K562 (cell line): Measurements from ENCODE around the gene IL20. TPM values are rescaled to one million over a fixed set of nuclear protein-coding genes. Genes with fewer than 3 reads are reported as not detected.
A peak's percentile ranks its signal among the peaks of the same experiment; 100 is the strongest.

Source experiments
- ATAC-seq: fragments of 200-7000 bp; cut with Tn5 transposase; 3 replicates; pipeline ENCODE4 v1.9.1; 2020; ENCODE audit warnings: moderate library complexity
- BruUV-seq: library from RNA; stranded (reverse); fragments of 400-500 nt; replicated peaks from 2 replicates; lab custom pipeline; 2021; lab: Mats Ljungman, UMichigan
- CTCF ChIA-PET: fragments of 300-600 bp; formaldehyde crosslinking; extraction: SDS; loops from one replicate; lab custom pipeline; 2021; ENCODE audit warnings: low intra/inter-chr PET ratio; lab: Yijun Ruan, JAX
- POLR2A ChIA-PET: fragments of 300-600, 350-650 bp; sonication (Branson Sonifier 250); formaldehyde crosslinking; extraction: SDS; loops from one replicate; lab custom pipeline; 2021; ENCODE audit warnings: antibody characterized with exemption, inconsistent platforms; lab: Yijun Ruan, JAX
- DNase-seq, 4 experiments: peaks; one replicate each; pipeline versions ENCODE4 v3.0.0 to v3.0.0-alpha.2; 2011 to 2018; ENCODE audit warnings: low spot score in 3 of 4, mixed read lengths in 3 of 4; ENCODE audit errors: extremely low read depth in 1 of 4
- FAIRE-seq: peaks from 2 replicates; lab custom pipeline; 2011; peaks lifted over from hg19 to GRCh38; lab: Jason Lieb, UNC
- H2AFZ ChIP-seq: 2 replicates; pipeline ENCODE4 v1.6.0; 2011; ENCODE audit warnings: low read depth, low read length, control low read depth, inconsistent platforms
- H3K27ac ChIP-seq: fragments of 200-600 bp; 3 replicates; pipeline ENCODE4 v1.8.0; 2011; ENCODE audit warnings: low read depth, mild to moderate bottlenecking, control low read depth, inconsistent platforms, low read length, moderate library complexity, mixed read lengths; ENCODE audit errors: extremely low read depth
- H3K27me3 ChIP-seq, 2 experiments: fragments of 300-600 bp in 1 of 2; 2 replicates in 1 of 2; 3 replicates in 1 of 2; pipeline versions ENCODE4 v1.6.0 to v1.8.0; 2011; ENCODE audit warnings: inconsistent platforms in 2 of 2, low read length in 2 of 2, mild to moderate bottlenecking in 1 of 2, mixed read lengths in 1 of 2, moderate library complexity in 1 of 2; ENCODE audit not compliant: control insufficient read depth in 2 of 2, insufficient read depth in 2 of 2
- H3K36me3 ChIP-seq: fragments of 300-600 bp; 3 replicates; pipeline ENCODE4 v1.8.0; 2011; ENCODE audit warnings: mild to moderate bottlenecking, low read length, inconsistent platforms; ENCODE audit not compliant: control insufficient read depth, insufficient read depth
- H3K4me1 ChIP-seq, 2 experiments: fragments of 200-600 bp in 1 of 2; replicated peaks in 1 of 2; 2 replicates in 1 of 2; 3 replicates in 1 of 2; pipeline versions ENCODE4 v1.5.1 to v1.8.0; 2011; ENCODE audit warnings: inconsistent platforms in 2 of 2, low read length in 2 of 2, mild to moderate bottlenecking in 1 of 2, mixed read lengths in 1 of 2, moderate library complexity in 1 of 2; ENCODE audit not compliant: control insufficient read depth in 2 of 2, insufficient read depth in 2 of 2
- H3K4me2 ChIP-seq: 2 replicates; pipeline ENCODE4 v1.6.1; 2011; ENCODE audit warnings: low read length, control low read depth, inconsistent platforms, mixed read lengths; ENCODE audit not compliant: insufficient read depth
- H3K4me3 ChIP-seq: fragments of 200-600 bp; sonication (generic), shearing (Covaris generic); 2 replicates; pipeline ENCODE4 v1.5.1; 2016; ENCODE audit warnings: control low read depth, inconsistent platforms
- H3K79me2 ChIP-seq: fragments of 200-600 bp; 3 replicates; pipeline ENCODE4 v1.8.0; 2011; ENCODE audit warnings: low read length, inconsistent platforms; ENCODE audit not compliant: control insufficient read depth, insufficient read depth
- H3K9ac ChIP-seq, 2 experiments: 2 replicates each; pipeline versions ENCODE4 v1.6.0 to v1.6.1; 2011; ENCODE audit warnings: low read depth in 2 of 2, low read length in 2 of 2, control low read depth in 1 of 2, inconsistent platforms in 1 of 2, mild to moderate bottlenecking in 1 of 2, mixed read lengths in 1 of 2; ENCODE audit not compliant: insufficient read depth in 1 of 2
- H3K9me1 ChIP-seq: one replicate; pipeline ENCODE4 v1.6.0; 2011; ENCODE audit warnings: inconsistent platforms, mild to moderate bottlenecking, low read length, moderate library complexity; ENCODE audit not compliant: control insufficient read depth, insufficient read depth
- H3K9me3 ChIP-seq: replicated peaks from 2 replicates; pipeline ENCODE4 v1.5.1; 2011; ENCODE audit warnings: low read depth, low read length, inconsistent platforms; ENCODE audit not compliant: control insufficient read depth, insufficient read depth
- H4K20me1 ChIP-seq: replicated peaks from 2 replicates; pipeline ENCODE4 v1.6.1; 2011; ENCODE audit warnings: low read length, inconsistent platforms, mixed read lengths; ENCODE audit not compliant: control insufficient read depth, insufficient read depth
- KAT2B ChIP-seq: IDR thresholded peaks from one replicate; pipeline ENCODE4 v1.6.1; 2012; ENCODE audit warnings: low read depth, mild to moderate bottlenecking, control low read depth, inconsistent platforms, low read length, moderate library complexity
- MAZ ChIP-seq, 2 experiments: fragments of 450-650 bp in 1 of 2; sonication (generic) in 1 of 2; formaldehyde crosslinking; IDR thresholded peaks in 1 of 2; conservative IDR thresholded peaks in 1 of 2; 2 replicates each; pipeline versions ENCODE4 v1.4.0 to v1.5.0; 2020; ENCODE audit warnings: mild to moderate bottlenecking in 1 of 2, missing genetic modification reagents in 1 of 2
- NCOA2 ChIP-seq, 2 experiments: fragments of 450-650 bp; IDR thresholded peaks; 2 replicates each; pipeline ENCODE4 v1.6.1; 2018; ENCODE audit warnings: mild to moderate bottlenecking in 2 of 2, moderate library complexity in 1 of 2; ENCODE audit not compliant: partially characterized antibody in 2 of 2
- NFE2 ChIP-seq: IDR thresholded peaks from 2 replicates; pipeline ENCODE4 v1.6.1; 2014; ENCODE audit warnings: antibody characterized with exemption, low read depth
- RFX5 ChIP-seq: IDR thresholded peaks from 2 replicates; pipeline ENCODE4 v1.6.1; 2011; ENCODE audit warnings: low read depth, mild to moderate bottlenecking, improper control_type of control experiment, low read length
- SIX5 ChIP-seq, 2 experiments: IDR thresholded peaks; 2 replicates each; pipeline ENCODE4 v1.6.1; 2011; ENCODE audit warnings: low read length in 2 of 2, borderline replicate concordance in 1 of 2, low read depth in 1 of 2, mild to moderate bottlenecking in 1 of 2, moderate library complexity in 1 of 2; ENCODE audit not compliant: insufficient read depth in 1 of 2
- ZC3H8 ChIP-seq: fragments of 450-650 bp; IDR thresholded peaks from 2 replicates; pipeline ENCODE4 v1.6.1; 2017
- WGBS: fragments of 100-300 bp; shearing (Covaris generic); methylation state at CpG from one replicate; pipeline ENCODE4 v1.1.6; 2016; ENCODE audit warnings: low coverage, mixed read lengths; ENCODE audit not compliant: insufficient coverage; ENCODE audit errors: missing lambda C conversion rate; 5-methylcytosine and 5-hydroxymethylcytosine counted together
- in situ Hi-C: fragments of 300-500 bp; cut with MboI; formaldehyde crosslinking; loops from 4 replicates; pipeline ENCODE4 v1.15.0; 2018; ENCODE audit warnings: inconsistent platforms, mixed read lengths
- intact Hi-C: fragments of 100-400 bp; cut with micrococcal nuclease; formaldehyde crosslinking; loops from 2 replicates; pipeline ENCODE4 v1.14.2; 2022
- polyA plus RNA-seq, 8 experiments: library from polyadenylated mRNA; depleted of rRNA in 4 of 8; stranded (reverse) in 5 of 8; unstranded in 3 of 8; fragments of >200 nt; fragmentation: Nextera tagmentation in 2 of 8; fragmentation: Illumina TruSeq in 1 of 8; extraction: Ambion mirVana in 2 of 8; extraction: Trizol in 1 of 8; gene quantifications; 2 replicates each; pipeline versions ENCODE4 v1.2.1 to v1.2.3, GENCODE V29; 2011 to 2014; ENCODE audit warnings: inconsistent platforms in 1 of 8, missing spikeins in 1 of 8
- total RNA-seq, 7 experiments: library from RNA; depleted of rRNA in 6 of 7; stranded (reverse); fragments of >200 nt in 6 of 7; fragmentation: Illumina TruSeq in 2 of 7; extraction: Trizol in 2 of 7; gene quantifications; 2 replicates each; pipeline versions ENCODE4 v1.2.1 to v1.2.3, GENCODE V29; 2011 to 2021; ENCODE audit warnings: low replicate concordance in 1 of 7
- TF ChIP-seq, protein P1 (sequence below), 2 experiments: fragments of 450-650 bp; conservative IDR thresholded peaks; 2 replicates each; pipeline ENCODE4 v1.6.1; 2017; ENCODE audit warnings: mild to moderate bottlenecking in 2 of 2, moderate library complexity in 2 of 2
- TF ChIP-seq, protein P2 (sequence below): fragments of 450-650 bp; IDR thresholded peaks from 2 replicates; pipeline ENCODE4 v1.7.1; 2018; ENCODE audit warnings: mild to moderate bottlenecking, low read depth; ENCODE audit not compliant: partially characterized antibody

Gene IL20
- total and polyA plus RNA-seq, 9 of the 15 experiments (the other 6 are each of a cell fraction or from before 2014, with no cell fraction given), result not detected

DNA sequence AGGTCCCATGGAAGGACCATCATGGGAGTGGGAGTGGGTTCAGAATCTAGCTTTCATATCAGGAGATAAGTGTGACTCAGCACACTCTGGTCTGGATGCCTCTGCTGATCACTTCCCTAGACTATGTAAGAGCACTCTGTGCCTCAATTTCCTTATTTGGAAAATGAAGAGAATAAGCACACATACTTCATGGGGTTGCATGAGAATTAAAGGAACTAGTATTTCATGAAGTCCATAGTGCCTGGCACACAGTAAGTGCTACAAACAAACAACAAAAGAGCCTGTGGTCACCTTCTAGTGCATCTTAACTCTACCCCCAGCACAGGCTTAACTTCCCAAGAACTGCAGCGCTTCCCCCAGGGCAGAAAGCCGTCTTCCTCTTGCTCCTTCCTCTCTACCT lies 9.6 kb upstream of the IL20 start:
- H3K27ac ChIP-seq, result no peak overlapping the region
- DNase-seq (no peak), FAIRE-seq (no peak), ATAC-seq (no peak)
- no peaks in the 10 kb centered on the region for H3K79me2 ChIP-seq
- no peaks in the 10 kb centered on the region for H4K20me1 ChIP-seq
- POLR2A ChIA-PET, result interaction anchor here (0.6 to 1.3 kb wide), 3 partner anchors 10 to 1770 kb away, joined by 5 to 6 read pairs (median 5); no protein-coding TSS in a partner anchor
- 8% methylated on average over 2 of the region's 2 CpGs for WGBS
- H2AFZ ChIP-seq, result no peak overlapping the region
- no peak overlapping the region for H3K4me3 ChIP-seq
- no peaks in the 10 kb centered on the region for H3K9me1 ChIP-seq
- TF ChIP-seq RFX5, result no peak
- TF ChIP-seq, protein P1, sequence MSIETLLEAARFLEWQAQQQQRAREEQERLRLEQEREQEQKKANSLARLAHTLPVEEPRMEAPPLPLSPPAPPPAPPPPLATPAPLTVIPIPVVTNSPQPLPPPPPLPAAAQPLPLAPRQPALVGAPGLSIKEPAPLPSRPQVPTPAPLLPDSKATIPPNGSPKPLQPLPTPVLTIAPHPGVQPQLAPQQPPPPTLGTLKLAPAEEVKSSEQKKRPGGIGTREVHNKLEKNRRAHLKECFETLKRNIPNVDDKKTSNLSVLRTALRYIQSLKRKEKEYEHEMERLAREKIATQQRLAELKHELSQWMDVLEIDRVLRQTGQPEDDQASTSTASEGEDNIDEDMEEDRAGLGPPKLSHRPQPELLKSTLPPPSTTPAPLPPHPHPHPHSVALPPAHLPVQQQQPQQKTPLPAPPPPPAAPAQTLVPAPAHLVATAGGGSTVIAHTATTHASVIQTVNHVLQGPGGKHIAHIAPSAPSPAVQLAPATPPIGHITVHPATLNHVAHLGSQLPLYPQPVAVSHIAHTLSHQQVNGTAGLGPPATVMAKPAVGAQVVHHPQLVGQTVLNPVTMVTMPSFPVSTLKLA (conservative IDR thresholded peaks at IDR 0.05), result no peak
- TF ChIP-seq, protein P2, sequence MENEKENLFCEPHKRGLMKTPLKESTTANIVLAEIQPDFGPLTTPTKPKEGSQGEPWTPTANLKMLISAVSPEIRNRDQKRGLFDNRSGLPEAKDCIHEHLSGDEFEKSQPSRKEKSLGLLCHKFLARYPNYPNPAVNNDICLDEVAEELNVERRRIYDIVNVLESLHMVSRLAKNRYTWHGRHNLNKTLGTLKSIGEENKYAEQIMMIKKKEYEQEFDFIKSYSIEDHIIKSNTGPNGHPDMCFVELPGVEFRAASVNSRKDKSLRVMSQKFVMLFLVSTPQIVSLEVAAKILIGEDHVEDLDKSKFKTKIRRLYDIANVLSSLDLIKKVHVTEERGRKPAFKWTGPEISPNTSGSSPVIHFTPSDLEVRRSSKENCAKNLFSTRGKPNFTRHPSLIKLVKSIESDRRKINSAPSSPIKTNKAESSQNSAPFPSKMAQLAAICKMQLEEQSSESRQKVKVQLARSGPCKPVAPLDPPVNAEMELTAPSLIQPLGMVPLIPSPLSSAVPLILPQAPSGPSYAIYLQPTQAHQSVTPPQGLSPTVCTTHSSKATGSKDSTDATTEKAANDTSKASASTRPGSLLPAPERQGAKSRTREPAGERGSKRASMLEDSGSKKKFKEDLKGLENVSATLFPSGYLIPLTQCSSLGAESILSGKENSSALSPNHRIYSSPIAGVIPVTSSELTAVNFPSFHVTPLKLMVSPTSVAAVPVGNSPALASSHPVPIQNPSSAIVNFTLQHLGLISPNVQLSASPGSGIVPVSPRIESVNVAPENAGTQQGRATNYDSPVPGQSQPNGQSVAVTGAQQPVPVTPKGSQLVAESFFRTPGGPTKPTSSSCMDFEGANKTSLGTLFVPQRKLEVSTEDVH, result no peak
- no peak for TF ChIP-seq SIX5 (IDR thresholded peaks at IDR 0.05; ENCODE audit: borderline replicate concordance in 1 of 2, insufficient read depth in 1 of 2, low read depth in 1 of 2, low read length in 2 of 2)
- TF ChIP-seq NCOA2 (IDR thresholded peaks at IDR 0.05; ENCODE audit: partially characterized antibody in 2 of 2), result no peak
- TF ChIP-seq NFE2, result peak; percentile 44
- no peak for TF ChIP-seq MAZ (CRISPR knock-in tag; conservative IDR thresholded peaks at IDR 0.05 in 1 of 2, IDR thresholded peaks at IDR 0.05 in 1 of 2)
- TF ChIP-seq KAT2B, result no peak
- no peak for TF ChIP-seq ZC3H8
- TF ChIP-seq, all 486 proteins: peak for 1
- Histone ChIP-seq H3K9ac (no peak overlapping the region), H3K4me1 (no peaks in the 10 kb centered on the region), H3K4me2 (no peak overlapping the region), H3K27me3 (peaks cover 8 to 27% of the 10 kb centered on the region in 2 experiments; a peak in 4 of 5 replicates), H3K36me3 (no peaks in the 10 kb centered on the region), H3K9me3 (no peaks in the 10 kb centered on the region)
- in situ Hi-C loops (no loop called here), intact Hi-C loops (no loop called here)
- no TSS peak for BruUV-seq
- CTCF ChIA-PET, result interaction anchor here (1.3 kb wide), 1 partner anchor 56 kb away, joined by 3 read pairs; no protein-coding TSS in a partner anchor
